GM21619 (cell line): Measurements from ENCODE around the gene SMG9.

Experiments used
- ATAC-seq: cut with Tn5 transposase; IDR thresholded peaks from one replicate; pipeline ENCODE4 v1.9.1; 2021; ENCODE audit not compliant: unreplicated experiment

SMG9 gene

DNA sequence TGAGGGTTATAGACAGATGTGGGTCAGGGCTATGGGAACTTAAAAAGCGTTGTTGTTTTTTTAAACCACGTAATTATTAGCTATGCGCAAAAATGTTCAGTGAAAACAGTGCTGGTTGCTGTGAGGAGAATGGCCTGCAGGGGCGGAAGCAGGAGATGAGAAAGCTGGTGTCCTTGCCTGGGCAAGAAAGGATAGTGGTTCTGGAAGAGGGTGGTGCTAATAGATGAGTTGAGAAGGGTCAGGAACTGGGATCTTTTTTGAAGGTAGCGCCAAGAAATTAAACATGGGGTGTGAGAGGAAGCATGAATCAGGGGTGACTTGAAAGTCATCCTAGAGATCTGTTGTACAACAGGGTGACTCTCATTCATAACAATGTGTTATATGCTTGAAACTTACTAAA lies 4.8 kb upstream of the SMG9 start:
- no peak for ATAC-seq

DNA sequence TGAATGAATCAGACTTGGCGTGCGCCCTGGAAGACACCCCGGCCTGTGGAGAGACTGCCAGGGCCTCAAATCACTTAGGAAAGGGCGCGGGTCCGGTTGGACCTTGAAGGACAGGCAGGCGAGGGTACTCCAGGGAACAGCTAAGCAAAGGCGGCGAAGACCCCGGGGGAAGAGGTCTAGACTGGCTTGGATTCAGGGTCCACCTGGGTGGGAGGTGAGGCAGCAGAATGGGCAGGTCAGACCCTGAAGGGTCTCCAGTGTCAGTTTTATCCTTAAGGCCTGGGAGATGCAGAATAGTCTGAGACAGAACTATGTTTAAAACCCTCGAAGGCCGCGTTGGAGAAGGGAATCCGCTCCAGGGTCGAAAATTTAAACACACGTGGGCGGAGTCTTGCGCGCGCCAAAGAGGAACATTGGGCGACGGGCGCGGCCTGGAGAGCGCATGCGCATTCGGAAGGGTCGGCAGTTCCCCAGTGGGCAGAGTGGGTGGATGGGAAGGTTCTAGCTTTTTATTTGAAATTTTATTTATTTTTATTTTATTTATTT lies 567 bp upstream of the SMG9 start:
- no peak for ATAC-seq

DNA sequence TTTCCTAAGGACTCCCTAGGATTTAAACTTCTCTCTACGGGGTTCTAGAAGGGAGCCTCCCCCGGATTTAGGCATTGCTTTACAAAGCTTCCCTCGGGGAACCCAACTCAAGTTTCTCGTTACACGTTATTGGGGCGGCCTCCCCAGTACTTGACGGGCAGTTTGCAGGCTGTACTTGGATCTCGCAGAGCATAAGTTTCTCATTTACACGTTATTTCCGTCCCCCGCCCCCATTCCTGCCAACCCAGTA lies 584 bp downstream of the SMG9 start:
- no peak for ATAC-seq

DNA sequence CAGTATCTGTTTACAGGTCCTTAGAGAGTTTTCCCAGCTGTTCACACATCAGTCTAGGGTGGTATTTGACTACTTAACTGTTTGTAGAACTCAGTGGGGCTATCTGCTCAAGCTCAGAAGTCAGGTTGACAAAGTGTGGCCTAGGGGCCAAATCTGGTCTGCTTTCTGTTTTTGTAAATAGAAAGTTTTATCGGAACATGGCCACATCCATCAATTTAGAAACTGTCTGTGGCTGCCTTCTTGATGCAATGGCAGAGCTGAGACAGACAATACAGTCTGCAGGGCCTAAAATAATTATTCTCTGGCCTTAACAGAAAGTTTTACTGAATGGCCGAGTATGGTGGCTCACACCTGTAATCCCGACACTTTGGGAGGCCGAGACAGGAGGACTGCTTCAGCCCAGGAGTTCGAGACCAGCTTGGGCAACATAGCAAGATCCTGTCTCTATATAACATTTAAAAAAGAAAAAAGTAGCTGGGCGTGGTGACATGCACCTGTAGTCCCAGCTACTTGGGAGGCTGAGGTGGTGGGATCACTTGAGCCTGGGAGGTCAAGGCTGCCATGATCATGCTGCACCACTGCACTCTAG lies 2.4 kb downstream of the SMG9 start:
- ATAC-seq = no peak

DNA sequence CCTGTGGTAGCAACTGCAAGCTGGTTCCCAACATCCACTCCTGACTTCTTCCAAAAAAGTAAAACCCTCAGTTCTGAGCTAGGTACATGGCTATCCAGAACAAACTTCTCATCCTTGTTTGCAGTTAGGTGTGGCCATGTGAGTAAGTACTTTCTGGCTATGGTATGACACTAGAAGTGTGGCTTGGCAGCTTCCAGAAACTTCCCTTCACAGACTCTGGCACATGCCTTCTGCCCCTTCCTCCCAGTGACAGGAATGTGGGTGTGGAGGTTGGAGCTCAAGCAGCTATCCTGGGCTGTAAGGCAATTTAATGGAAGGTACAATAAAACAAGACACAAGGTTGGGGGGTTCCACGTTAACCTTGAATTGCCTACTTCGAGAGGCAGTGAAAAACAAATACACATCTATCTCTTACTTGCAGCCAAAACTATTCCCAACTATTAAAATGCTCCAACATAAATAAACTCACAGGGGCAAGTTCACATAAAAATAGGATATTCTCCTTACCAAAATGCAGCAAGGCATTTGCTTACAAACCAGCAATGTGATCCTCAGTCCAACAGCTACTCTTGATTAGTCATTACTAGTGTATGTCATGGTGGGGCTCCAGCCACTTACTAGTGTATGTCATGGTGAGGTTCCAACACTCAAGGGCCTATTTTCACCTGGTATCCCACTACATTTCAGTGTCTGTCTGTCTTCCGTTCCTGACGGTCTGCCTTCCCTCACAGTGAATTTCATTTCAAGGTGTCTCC lies 3.1 kb downstream of the SMG9 start:
- ATAC-seq = no peak

DNA sequence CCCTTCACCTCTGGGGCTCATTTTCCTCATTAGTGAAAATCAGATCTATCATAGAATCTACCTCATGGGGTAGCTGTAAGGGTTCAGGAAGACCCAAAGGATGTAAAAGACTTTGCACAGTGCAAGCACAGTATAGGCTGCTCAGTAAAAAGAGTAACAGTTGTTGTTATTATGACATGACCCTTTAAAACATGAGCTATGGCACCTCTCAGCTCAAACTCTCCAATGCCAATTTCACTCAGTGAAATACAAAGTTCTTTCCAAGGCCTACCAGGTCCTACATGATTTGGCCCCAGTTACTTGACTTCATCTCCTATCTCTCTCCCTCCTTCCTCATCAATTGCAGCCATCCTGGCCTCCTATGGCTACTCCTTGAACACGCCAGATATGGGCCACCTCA lies 4.9 kb downstream of the SMG9 start:
- ATAC-seq = no peak

DNA sequence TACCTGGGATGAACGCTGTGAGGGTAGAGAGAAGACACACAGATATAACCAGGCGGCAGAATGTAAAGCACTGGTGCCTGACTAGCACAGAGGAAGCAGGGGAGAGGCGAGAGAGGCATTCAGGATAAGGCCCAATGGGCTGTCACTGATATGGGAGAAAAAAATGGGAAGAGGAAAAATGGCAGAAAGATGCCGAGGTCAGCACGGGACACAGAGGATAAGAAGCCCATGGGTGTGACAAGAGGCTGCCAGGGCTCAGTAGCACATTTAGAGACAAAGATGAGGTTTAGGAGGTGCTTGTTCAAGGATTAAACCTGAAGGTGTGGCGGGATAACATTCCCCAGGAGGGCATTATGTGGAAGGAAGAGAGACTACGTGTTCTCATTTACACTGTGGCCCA lies 5.6 kb downstream of the SMG9 start:
- no peak for ATAC-seq

DNA sequence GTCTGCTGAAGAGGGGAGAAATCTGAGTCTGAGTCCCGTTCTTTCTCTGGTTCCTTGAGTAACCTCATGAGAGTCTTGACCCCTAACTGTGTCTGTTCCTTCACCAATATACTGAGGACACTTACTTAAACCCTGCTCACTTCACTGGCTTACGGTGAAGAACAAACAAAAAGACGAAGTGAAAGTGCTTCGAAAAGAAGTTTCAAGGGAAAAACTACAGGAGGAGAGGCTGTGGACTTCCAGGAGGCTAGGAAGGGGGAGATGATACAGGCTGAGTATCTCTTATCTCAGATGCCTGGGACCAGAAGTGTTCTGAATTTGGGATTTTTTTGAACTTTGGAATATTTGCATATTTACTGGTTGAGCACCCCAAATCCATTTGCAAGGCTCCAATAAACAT lies 6.1 kb downstream of the SMG9 start:
- ATAC-seq = no peak

DNA sequence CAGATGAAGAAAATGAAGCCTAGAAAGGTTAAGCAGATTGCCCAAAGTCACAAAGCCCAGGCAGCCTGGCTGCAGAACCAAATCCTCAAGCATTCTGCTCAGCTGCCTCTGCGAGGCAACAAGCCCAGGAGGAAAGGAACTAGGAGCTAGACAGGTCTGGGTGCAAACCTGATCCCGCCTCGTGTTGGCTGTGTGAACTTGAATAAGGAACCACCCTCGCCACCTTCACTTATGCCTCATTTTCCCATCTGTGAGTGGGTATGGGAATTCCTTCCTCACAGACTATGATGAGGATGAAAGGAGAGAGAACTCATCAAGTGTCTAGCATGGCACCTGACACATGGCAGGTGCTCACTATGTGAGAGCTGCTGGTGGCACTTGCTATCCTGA lies 6.6 kb downstream of the SMG9 start:
- ATAC-seq = no peak

DNA sequence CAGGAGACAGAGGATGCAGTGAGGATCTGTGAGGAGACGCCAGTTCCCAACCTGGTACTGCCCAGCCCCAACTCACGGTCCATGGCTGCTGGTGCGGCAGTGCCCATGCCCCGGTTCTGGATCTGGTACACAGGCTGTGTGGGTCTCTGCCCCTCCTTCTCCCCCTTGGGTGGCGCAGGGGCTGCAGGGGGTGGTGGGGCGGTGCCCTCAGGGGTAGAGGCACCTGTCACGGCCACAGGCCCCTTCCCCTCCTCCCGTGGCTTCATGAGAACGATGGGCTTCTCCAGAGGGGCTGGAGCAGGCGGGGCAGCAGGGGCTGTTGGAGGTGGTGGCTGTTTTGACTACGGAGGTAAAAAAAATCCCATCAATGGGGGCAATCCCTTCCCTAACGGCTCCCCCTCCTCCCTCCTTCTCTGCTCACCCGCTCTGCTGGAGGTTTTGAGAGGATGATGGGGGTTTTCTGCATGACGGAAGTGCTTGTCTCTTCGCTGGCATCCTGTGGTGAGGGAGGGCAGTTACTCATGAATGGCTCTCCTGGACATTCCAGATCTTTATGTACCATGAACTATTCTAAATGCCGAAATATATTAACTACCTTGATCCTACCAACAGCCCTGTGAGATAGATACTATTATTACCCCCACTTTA lies 7.1 kb downstream of the SMG9 start:
- ATAC-seq = no peak

DNA sequence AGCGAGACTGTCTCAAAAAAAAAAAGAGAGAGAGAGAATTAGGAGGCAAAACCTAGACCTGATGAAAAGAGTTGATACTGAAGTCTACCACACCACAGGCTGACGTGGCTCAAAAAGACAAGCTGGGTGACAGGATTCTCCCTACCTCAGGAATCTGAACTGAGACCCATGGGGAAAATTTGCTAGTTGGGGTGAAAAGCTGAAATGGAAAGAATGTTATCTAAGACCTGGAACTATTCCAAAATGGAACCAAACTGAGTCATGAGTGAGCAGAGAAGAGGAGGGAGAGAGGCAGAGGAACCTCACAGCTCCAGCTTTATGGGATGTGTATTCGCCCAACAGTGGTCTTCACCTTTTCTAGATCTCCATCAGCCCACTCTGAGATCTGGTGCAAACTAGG lies 11.7 kb downstream of the SMG9 start:
- ATAC-seq = no peak

DNA sequence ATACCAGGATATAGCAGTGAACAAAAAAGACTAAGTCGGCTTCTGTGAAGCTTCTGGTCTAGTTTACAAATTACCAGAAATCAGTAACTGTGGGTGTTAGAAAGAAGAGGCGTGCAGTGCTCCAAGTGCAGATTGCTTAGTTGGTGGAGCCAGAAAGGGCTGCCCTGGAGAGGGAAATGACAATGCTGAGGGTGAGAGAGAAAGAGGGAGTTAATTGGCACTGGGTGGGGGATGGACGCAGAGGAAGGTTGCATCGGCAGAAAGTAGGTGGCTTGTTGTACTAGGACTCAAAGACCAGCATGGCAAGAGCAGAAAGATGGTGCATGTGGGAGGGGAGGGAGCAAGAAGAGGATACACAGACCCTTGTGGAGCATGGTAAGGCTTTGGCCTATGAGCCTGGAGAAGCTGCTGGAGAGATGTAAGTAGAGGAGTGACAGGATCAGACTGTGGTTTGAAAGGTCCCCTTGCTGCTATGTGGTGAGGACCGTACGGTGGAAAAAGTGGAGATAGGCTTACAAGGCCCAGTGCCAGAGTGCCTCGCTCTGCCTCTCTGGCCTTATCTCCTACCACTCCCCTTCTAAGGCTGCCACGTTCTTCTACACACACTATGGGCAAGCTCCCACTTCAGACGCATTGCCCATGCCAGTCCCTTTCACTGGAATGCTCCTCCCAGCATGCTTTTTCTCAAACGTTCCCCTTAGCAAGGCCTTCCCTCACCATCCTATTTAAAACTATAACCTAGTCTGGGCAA lies 13.5 kb downstream of the SMG9 start:
- no peak for ATAC-seq

DNA sequence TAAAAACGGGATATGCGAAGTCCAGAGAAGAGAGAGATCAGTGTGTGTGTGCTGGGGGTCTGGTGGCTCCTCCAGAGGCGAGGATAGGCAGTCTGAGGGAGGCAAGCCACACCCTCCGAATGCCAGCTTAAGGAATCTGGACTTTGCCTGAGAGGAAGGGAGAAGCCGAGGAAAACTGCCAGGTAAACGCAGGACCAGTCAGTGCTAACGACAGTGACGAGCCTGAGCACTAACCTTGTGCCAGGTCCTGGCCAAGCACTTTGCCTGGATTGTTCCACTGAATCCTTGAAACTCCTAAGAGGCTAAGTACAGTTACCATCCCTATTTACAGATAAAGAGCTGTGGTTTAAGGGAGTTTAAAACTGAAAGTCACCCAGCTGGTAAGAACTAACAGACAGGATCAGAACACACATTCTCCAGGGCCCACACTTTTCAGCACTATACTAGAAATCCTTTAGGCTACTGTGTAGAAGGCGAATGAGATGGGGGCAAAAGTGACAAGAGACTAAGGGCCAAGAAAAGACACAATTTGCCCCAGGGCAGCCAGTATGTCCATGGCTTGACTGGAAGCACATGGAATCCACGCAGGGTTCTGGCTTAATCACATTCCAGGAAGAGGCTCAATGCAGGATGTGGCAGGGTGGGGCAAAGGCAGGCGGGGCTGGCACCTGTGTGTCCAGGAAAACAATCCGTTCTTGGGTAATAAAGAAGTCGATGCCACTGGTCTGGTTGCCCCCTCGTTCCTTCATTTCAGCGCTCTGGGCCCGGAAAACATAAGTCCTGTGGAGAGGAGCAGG lies 15.1 kb downstream of the SMG9 start:
- no peak for ATAC-seq

DNA sequence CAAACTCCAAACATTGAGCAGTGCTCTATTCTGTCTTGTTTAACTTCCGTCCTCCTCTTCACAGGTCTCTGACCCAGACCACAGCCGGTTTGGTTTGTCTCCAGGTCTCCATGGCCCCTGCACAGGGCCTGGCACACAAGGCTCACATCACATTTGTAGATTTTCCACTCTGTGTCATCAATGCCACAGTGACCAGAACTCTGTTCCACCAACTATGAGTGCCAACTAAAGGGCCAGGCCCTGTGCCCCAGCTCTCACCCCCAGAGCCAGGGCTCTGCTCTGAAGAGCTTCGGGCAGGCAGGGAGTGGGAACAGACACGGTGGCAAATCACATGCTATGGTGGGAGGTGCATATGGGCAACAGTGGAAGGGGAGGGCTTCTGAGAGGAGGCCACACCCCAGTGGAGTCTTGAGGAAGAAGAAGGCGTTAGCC lies 16.0 kb downstream of the SMG9 start:
- no peak for ATAC-seq

DNA sequence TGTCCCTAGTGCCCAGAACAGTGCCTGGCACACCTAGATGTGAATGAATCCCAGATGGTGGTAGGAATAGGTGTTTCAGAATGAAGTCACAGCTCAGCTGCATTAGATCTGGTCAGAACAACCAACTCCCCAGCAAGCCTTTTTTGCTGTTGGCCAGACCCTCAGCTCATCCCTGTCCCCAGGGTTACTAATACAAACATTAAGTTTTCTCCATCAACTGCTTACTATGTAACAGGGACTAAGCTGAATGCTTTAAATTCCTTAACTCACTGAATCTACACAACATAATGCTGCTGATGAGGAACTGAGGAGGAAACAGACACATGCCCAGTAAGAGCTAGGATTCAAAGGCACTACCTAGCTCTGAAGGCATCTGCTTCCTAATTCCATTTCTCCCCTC lies 18.8 kb downstream of the SMG9 start:
- no peak for ATAC-seq

DNA sequence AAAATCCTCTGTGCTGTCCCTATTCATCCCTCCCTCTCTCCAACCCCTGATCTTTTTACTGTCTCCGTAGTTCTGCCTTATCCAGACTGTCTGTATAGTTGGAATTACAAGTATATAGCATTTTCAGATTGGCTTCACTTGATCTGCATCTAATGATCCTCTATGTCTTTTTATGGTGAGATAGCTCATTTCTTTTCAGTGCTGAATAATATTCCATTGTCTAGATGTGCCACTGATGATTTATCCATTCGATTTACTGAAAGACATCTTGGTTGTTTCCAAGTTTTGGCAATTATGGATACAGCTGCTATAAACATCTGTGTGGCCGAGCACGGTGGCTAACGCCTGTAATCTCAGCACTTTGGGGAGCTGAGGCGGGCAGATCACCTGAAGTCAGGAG lies 19.7 kb downstream of the SMG9 start:
- ATAC-seq = no peak

DNA sequence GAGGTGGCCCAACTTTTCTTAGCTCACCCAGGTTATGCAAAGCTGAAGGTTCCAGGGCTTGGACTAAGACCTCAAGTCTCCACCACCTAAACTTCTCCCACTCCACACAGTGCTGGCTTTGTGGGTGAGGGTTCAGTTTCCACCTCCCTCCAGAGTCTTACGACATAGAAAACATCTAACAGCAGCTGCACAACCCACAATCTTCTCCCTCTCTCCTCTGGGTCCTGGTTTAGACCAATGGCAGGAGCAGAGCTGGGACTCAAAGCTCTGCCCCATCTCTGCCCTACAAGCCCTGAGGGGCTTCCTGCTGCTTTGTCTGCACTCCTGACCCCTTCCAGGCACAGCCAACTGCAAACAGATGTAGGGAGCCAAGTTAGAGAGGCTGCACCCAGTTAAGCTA lies 22.9 kb downstream of the SMG9 start:
- ATAC-seq = no peak

DNA sequence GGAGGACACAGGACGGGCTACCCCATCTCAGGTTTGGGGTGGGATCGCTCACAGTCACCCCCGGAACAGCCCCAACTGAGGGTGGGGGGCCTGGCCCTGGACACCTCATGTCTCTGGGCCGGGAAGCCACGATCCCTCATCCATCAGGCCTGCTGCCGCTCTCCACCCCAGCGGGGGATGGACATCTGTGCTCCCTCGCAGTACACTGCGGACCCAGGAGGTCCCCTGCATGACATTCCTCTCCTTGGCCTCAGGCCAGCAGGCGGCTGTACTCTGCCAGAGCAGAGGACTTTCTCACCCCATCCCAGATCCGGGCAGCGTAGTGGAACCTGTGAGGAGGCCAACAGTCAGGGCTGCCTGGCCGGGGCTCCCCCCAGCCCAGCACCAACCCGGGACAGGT lies 23.4 kb downstream of the SMG9 start:
- no peak for ATAC-seq

DNA sequence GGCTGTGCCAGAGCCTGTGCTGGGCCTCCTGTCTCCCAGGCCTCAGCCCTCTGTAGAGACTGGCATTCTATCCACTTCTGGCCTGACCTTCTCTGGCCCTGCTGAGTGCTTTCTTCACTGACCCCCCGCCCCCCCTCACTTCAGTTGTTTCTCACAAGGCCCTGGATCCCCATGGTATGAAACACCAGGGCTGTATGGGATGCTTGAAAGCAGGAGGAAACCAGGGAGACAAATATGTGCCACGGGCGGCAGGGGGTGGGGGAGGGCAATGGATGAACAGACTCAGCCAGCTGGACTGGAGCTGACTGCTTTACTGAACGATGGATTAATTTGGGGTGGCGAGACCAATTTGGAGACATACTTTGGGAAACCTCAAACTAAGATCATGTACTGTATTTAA lies 24.8 kb downstream of the SMG9 start:
- ATAC-seq = no peak

DNA sequence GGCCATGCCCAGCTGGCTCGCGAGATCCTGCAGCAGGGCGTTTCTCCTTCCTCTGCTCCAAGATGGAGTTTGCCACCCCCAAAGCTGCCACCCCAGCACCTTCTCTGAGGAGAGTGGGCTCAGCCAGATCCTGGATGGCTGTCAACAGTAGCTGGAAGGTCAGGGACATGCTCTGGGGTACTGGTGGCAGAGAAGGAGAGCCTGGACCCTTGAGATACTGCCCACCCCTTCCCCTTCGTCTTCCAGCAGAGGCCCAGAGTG lies 27.2 kb downstream of the SMG9 start:
- ATAC-seq = no peak
